Natural killer cell (primary cell): Measurements from ENCODE around the gene ASAP3. TPM values are rescaled to one million over a fixed set of nuclear protein-coding genes. Genes with fewer than 3 reads are reported as not detected.

ENCODE experiments used
- ATAC-seq, 3 donors: fragments of 150-1000 bp in 2 of 3; fragments of 200-7000 bp in 1 of 3; cut with Tn5 transposase; 1 replicate in 1 of 3; 2 replicates in 2 of 3; pipeline ENCODE4 v1.10.0; 2021; ENCODE audit warnings: mild to moderate bottlenecking in 2 of 3, moderate library complexity in 2 of 3
- DNase-seq, 2 donors: peaks; one replicate each; pipeline versions ENCODE4 v3.0.0 to v3.0.0-alpha.2; 2013 to 2021; ENCODE audit warnings: mixed read lengths in 1 of 2
- H3K27ac ChIP-seq: one replicate; pipeline ENCODE4 v1.5.1; 2013; ENCODE audit warnings: mild to moderate bottlenecking, low read length
- H3K27me3 ChIP-seq: one replicate; pipeline ENCODE4 v1.6.1; 2013; ENCODE audit warnings: low read length; ENCODE audit not compliant: control insufficient read depth, insufficient read depth
- H3K36me3 ChIP-seq: one replicate; pipeline ENCODE4 v1.6.1; 2013; ENCODE audit warnings: low read length; ENCODE audit not compliant: control insufficient read depth, insufficient read depth
- H3K4me1 ChIP-seq: one replicate; pipeline ENCODE4 v1.6.1; 2013; ENCODE audit warnings: low read length; ENCODE audit not compliant: control insufficient read depth, insufficient read depth
- H3K4me3 ChIP-seq: one replicate; pipeline ENCODE4 v1.5.1; 2013; ENCODE audit warnings: low read length
- H3K9me3 ChIP-seq: one replicate; pipeline ENCODE4 v1.6.1; 2013; ENCODE audit warnings: low read length; ENCODE audit not compliant: control insufficient read depth, insufficient read depth
- H3K27ac Mint-ChIP-seq, 2 donors: one replicate each; pipeline ENCODE4 v1.8.0; 2022; ENCODE audit warnings: mild to moderate bottlenecking in 2 of 2, mixed read lengths in 2 of 2, moderate library complexity in 1 of 2
- H3K27me3 Mint-ChIP-seq, 2 donors: one replicate each; pipeline ENCODE4 v1.8.0; 2022; ENCODE audit warnings: low read depth in 2 of 2, mixed read lengths in 2 of 2
- H3K36me3 Mint-ChIP-seq: one replicate; pipeline ENCODE4 v1.8.0; 2022; ENCODE audit warnings: mixed read lengths
- H3K4me1 Mint-ChIP-seq, 2 donors: one replicate each; pipeline ENCODE4 v1.8.0; 2022; ENCODE audit warnings: mixed read lengths in 2 of 2
- H3K4me3 Mint-ChIP-seq: one replicate; pipeline ENCODE4 v1.8.0; 2022; ENCODE audit warnings: mild to moderate bottlenecking, moderate library complexity, mixed read lengths
- H3K9me3 Mint-ChIP-seq, 2 donors: one replicate each; pipeline ENCODE4 v1.8.0; 2022; ENCODE audit warnings: mixed read lengths in 2 of 2
- CTCF ChIP-seq: fragments of 200-600 bp; IDR thresholded peaks from one replicate; pipeline ENCODE4 v1.8.0; 2022; ENCODE audit warnings: antibody characterized with exemption
- WGBS: methylation state at CpG from one replicate; pipeline ENCODE4 v1.1.7; 2013; ENCODE audit warnings: missing lambda C conversion rate; ENCODE audit not compliant: insufficient coverage; 5-methylcytosine and 5-hydroxymethylcytosine counted together
- intact Hi-C: fragments of 100-400 bp; cut with micrococcal nuclease; formaldehyde crosslinking; loops from one replicate; pipeline ENCODE4 v1.14.2; 2022
- total RNA-seq, 4 donors: library from RNA; stranded (reverse); fragments of 120-200 nt in 1 of 4; gene quantifications; one replicate each; pipeline versions ENCODE4 v1.2.3 to v1.2.4, GENCODE V29; 2013 to 2022

ASAP3 gene
- total RNA-seq, 3 donors from 2014 or later (not counting 1 experiment from before 2014, with no cell fraction given): 0.25 to 0.70 (median 0.59) TPM

- no peaks in the 10 kb centered on the region for H3K9me3 Mint-ChIP-seq
- Histone ChIP-seq H3K9me3 (no peaks in the 10 kb centered on the region), H3K27ac (no peak overlapping the region), H3K27me3 (no peaks in the 10 kb centered on the region), H3K4me1 (peaks cover 11% of the 10 kb centered on the region), H3K4me3 (no peak overlapping the region), H3K36me3 (no peaks in the 10 kb centered on the region)
- ATAC-seq (no peak), DNase-seq (no peak)
- TF ChIP-seq CTCF: no peak
- H3K36me3 Mint-ChIP-seq: no peaks in the 10 kb centered on the region
- no peak overlapping the region for H3K4me3 Mint-ChIP-seq
- 91% methylated on average over 1 of the region's 1 CpG for WGBS
- H3K4me1 Mint-ChIP-seq: peaks cover 7 to 16% of the 10 kb centered on the region in 2 donors
- intact Hi-C loops: no loop called here
- H3K27me3 Mint-ChIP-seq: peaks cover 3 to 8% of the 10 kb centered on the region in 2 donors
- H3K27ac Mint-ChIP-seq: no peak overlapping the region
These were observed 35.1 kb downstream of the ASAP3 start for GRCh38 chr1:23448846-23449245.

GRCh38 chr1:23446661-23447310, 37.2 kb downstream of the ASAP3 start:
- no peak overlapping the region for H3K27ac Mint-ChIP-seq
- peaks cover 3 to 8% of the 10 kb centered on the region in 2 donors for H3K27me3 Mint-ChIP-seq
- H3K4me1 Mint-ChIP-seq: peaks cover 2 to 4% of the 10 kb centered on the region in 2 donors

GRCh38 chr1:23444596-23445390, 39.2 kb downstream of the ASAP3 start:
- intact Hi-C loops: no loop called here
- no peak overlapping the region for H3K4me3 ChIP-seq
- H3K4me1 ChIP-seq: no peaks in the 10 kb centered on the region
- ATAC-seq (no peak), DNase-seq (no peak)
- peaks cover 3 to 5% of the 10 kb centered on the region in 2 donors for H3K27me3 Mint-ChIP-seq
- H3K36me3 Mint-ChIP-seq: no peaks in the 10 kb centered on the region
- no peaks in the 10 kb centered on the region for H3K4me1 Mint-ChIP-seq
- H3K4me3 Mint-ChIP-seq: no peak overlapping the region
- no peaks in the 10 kb centered on the region for H3K9me3 Mint-ChIP-seq
- no peak overlapping the region for H3K27ac ChIP-seq
- no peak overlapping the region for H3K27ac Mint-ChIP-seq
- no peaks in the 10 kb centered on the region for H3K9me3 ChIP-seq
- TF ChIP-seq CTCF: no peak
- H3K36me3 ChIP-seq: no peaks in the 10 kb centered on the region
- no peaks in the 10 kb centered on the region for H3K27me3 ChIP-seq
- WGBS: 88% methylated on average over 4 of the region's 4 CpGs

More at GRCh38 chr1:23446661-23447310, 37.2 kb downstream of the ASAP3 start:
- WGBS: 95% methylated on average over 8 of the region's 8 CpGs
- DNase-seq (no peak), ATAC-seq (no peak)
- TF ChIP-seq CTCF: no peak
- no peaks in the 10 kb centered on the region for H3K36me3 Mint-ChIP-seq
- Histone ChIP-seq H3K4me3 (no peak overlapping the region), H3K27me3 (no peaks in the 10 kb centered on the region), H3K9me3 (no peaks in the 10 kb centered on the region), H3K36me3 (no peaks in the 10 kb centered on the region), H3K4me1 (peaks cover 3% of the 10 kb centered on the region), H3K27ac (no peak overlapping the region)
- no peaks in the 10 kb centered on the region for H3K9me3 Mint-ChIP-seq
- intact Hi-C loops: no loop called here
- H3K4me3 Mint-ChIP-seq: no peak overlapping the region
